Hepatocyte (in vitro differentiated cells): ENCODE results near the gene BLM.

ENCODE experiments used
- EZH2 ChIP-seq: fragments of 200-600 bp; sonication (generic); IDR thresholded peaks from 2 replicates; pipeline ENCODE4 v1.6.1; 2016; ENCODE audit warnings: antibody characterized with exemption, mild to moderate bottlenecking, borderline replicate concordance
- EZH2phosphoT487 ChIP-seq: fragments of 200-600 bp; sonication (generic); IDR thresholded peaks from one replicate; pipeline ENCODE4 v1.6.1; 2018; ENCODE audit warnings: antibody characterized with exemption, mild to moderate bottlenecking, low read depth, moderate library complexity; ENCODE audit not compliant: unreplicated experiment, severe bottlenecking
- TF ChIP-seq, protein P1 (sequence below): fragments of 200-600 bp; sonication (generic); IDR thresholded peaks from 2 replicates; pipeline ENCODE4 v1.5.1; 2016; ENCODE audit warnings: antibody characterized with exemption, mild to moderate bottlenecking; ENCODE audit not compliant: poor library complexity

DNA sequence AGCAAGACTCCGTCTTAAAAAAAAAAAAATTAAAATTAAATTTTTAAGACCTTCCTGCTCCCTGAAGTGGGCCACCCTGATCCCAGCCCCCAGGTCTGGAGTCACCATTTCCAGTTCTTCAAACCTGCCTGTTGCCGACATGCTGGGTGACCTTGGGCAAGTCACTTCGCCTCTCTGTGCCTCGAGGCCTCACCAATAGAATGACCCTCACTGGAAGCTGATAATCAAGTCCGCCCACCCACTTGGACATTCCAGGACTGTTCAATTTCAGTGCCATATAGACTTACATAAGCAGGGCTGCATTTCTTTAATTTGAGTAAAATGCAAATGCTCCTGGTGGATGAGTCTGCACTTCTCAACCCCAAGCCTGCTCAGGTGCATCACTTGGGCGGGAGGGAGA is 112.0 kb downstream of the BLM start:
- TF ChIP-seq, protein P1, sequence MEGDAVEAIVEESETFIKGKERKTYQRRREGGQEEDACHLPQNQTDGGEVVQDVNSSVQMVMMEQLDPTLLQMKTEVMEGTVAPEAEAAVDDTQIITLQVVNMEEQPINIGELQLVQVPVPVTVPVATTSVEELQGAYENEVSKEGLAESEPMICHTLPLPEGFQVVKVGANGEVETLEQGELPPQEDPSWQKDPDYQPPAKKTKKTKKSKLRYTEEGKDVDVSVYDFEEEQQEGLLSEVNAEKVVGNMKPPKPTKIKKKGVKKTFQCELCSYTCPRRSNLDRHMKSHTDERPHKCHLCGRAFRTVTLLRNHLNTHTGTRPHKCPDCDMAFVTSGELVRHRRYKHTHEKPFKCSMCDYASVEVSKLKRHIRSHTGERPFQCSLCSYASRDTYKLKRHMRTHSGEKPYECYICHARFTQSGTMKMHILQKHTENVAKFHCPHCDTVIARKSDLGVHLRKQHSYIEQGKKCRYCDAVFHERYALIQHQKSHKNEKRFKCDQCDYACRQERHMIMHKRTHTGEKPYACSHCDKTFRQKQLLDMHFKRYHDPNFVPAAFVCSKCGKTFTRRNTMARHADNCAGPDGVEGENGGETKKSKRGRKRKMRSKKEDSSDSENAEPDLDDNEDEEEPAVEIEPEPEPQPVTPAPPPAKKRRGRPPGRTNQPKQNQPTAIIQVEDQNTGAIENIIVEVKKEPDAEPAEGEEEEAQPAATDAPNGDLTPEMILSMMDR, result no peak
- no peak for TF ChIP-seq EZH2
- no peak for TF ChIP-seq EZH2phosphoT487
